Spleen (tissue), 3 donors: Measurements from ENCODE around the gene ABCG1.

ENCODE experiments used
- POLR2A ChIP-seq, 3 donors: fragments of 450-650 bp; IDR thresholded peaks; one replicate each; pipeline ENCODE4 v1.5.1; 2017; ENCODE audit warnings: antibody characterized with exemption in 3 of 3, mild to moderate bottlenecking in 1 of 3
- POLR2AphosphoS5 ChIP-seq, 3 donors: sonication (generic); formaldehyde crosslinking; IDR thresholded peaks; one replicate each; pipeline ENCODE4 v1.5.1; 2017; ENCODE audit warnings: antibody characterized with exemption in 3 of 3

GRCh38 chr21:42290505-42290904 is 71.6 kb downstream of the ABCG1 start:
- TF ChIP-seq POLR2AphosphoS5 (IDR thresholded peaks at IDR 0.05) (no peak), POLR2A (IDR thresholded peaks at IDR 0.05) (no peak)
